HK-2 (cell line): ENCODE results near the gene UCHL3.

Experiments used
- DNase-seq: peaks from one replicate; pipeline ENCODE4 v3.0.0-alpha.2; 2018; ENCODE audit not compliant: unreplicated experiment

Gene UCHL3

GRCh38 chr13:75547917-75548316 is 1.7 kb upstream of the UCHL3 start:
- no peak for DNase-seq

- peak; percentile 43 for DNase-seq
Measured at GRCh38 chr13:75550159-75550567, 572 bp downstream of the UCHL3 start.

GRCh38 chr13:75554464-75554863 is 4.9 kb downstream of the UCHL3 start:
- DNase-seq = no peak

- no peak for DNase-seq
Measured at GRCh38 chr13:75554981-75555380, 5.4 kb downstream of the UCHL3 start.

- no peak for DNase-seq
Measured at GRCh38 chr13:75555836-75556235, 6.2 kb downstream of the UCHL3 start.

- no peak for DNase-seq
Measured at GRCh38 chr13:75556961-75557360, 7.4 kb downstream of the UCHL3 start.

- DNase-seq = no peak
Measured at GRCh38 chr13:75558145-75558840, 8.7 kb downstream of the UCHL3 start.

GRCh38 chr13:75566658-75567057 is 17.1 kb downstream of the UCHL3 start:
- no peak for DNase-seq

GRCh38 chr13:75569576-75569975 is 20.0 kb downstream of the UCHL3 start:
- DNase-seq = no peak

GRCh38 chr13:75579529-75579928 is 29.9 kb downstream of the UCHL3 start:
- DNase-seq = no peak

GRCh38 chr13:75581874-75582640 is 32.5 kb downstream of the UCHL3 start:
- DNase-seq = no peak

- no peak for DNase-seq
Measured at GRCh38 chr13:75583091-75583490, 33.5 kb downstream of the UCHL3 start.

GRCh38 chr13:75585153-75585552 is 35.6 kb downstream of the UCHL3 start:
- DNase-seq = no peak

GRCh38 chr13:75587679-75588078 is 38.1 kb downstream of the UCHL3 start:
- DNase-seq = no peak

GRCh38 chr13:75596657-75597182 is 47.1 kb downstream of the UCHL3 start:
- DNase-seq = no peak

- DNase-seq = no peak
Measured at GRCh38 chr13:75600371-75600770, 50.8 kb downstream of the UCHL3 start.

- no peak for DNase-seq
Measured at GRCh38 chr13:75603038-75603437, 53.4 kb downstream of the UCHL3 start.

GRCh38 chr13:75607447-75607846 is 57.9 kb downstream of the UCHL3 start:
- DNase-seq = no peak

GRCh38 chr13:75610466-75610865 is 60.9 kb downstream of the UCHL3 start:
- DNase-seq = no peak

- DNase-seq = no peak
Measured at GRCh38 chr13:75612354-75612753, 62.8 kb downstream of the UCHL3 start.

GRCh38 chr13:75617230-75617629 is 67.6 kb downstream of the UCHL3 start:
- DNase-seq = no peak

- no peak for DNase-seq
Measured at GRCh38 chr13:75618308-75618707, 68.7 kb downstream of the UCHL3 start.

- no peak for DNase-seq
Measured at GRCh38 chr13:75620020-75620419, 70.4 kb downstream of the UCHL3 start.
